HEK293T (cell line): ENCODE data around the gene SH2D3A.
A peak's percentile ranks its signal among the peaks of the same experiment; 100 is the strongest.
"Not testable (repeated sequence)": the region's sequence is repeated elsewhere in the genome, so short reads cannot be mapped to it uniquely, and the experiment has no call there.

Experiments
- CTCF ChIA-PET: fragments of 350-600 bp; formaldehyde crosslinking; extraction: SDS; loops from one replicate; lab custom pipeline; 2021; ENCODE audit warnings: antibody characterized with exemption, inconsistent platforms; lab: Yijun Ruan, JAX
- POLR2A ChIA-PET: fragments of 350-600 bp; formaldehyde crosslinking; extraction: SDS; loops from one replicate; lab custom pipeline; 2020; ENCODE audit warnings: antibody characterized with exemption, inconsistent platforms; lab: Yijun Ruan, JAX
- DNase-seq: peaks from one replicate; pipeline ENCODE4 v3.0.0; 2012; ENCODE audit warnings: mixed read lengths; ENCODE audit errors: extremely low spot score
- ARNT ChIP-seq: fragments of 450-650 bp; IDR thresholded peaks from 2 replicates; pipeline ENCODE4 v1.6.1; 2017; ENCODE audit warnings: mild to moderate bottlenecking
- BHLHE40 ChIP-seq: fragments of 450-650 bp; IDR thresholded peaks from 2 replicates; pipeline ENCODE4 v1.6.1; 2016; ENCODE audit warnings: mild to moderate bottlenecking, moderate library complexity, borderline replicate concordance
- CTBP1 ChIP-seq: fragments of 450-650 bp; IDR thresholded peaks from 2 replicates; pipeline ENCODE4 v1.6.1; 2016; ENCODE audit warnings: borderline replicate concordance
- ELF4 ChIP-seq: fragments of 450-650 bp; IDR thresholded peaks from 2 replicates; pipeline ENCODE4 v1.6.1; 2017; ENCODE audit warnings: antibody characterized with exemption
- FOXA1 ChIP-seq: fragments of 450-650 bp; IDR thresholded peaks from 2 replicates; pipeline ENCODE4 v1.6.1; 2016; ENCODE audit warnings: mild to moderate bottlenecking
- FOXK2 ChIP-seq: fragments of 450-650 bp; IDR thresholded peaks from 2 replicates; pipeline ENCODE4 v1.6.1; 2016; ENCODE audit warnings: mild to moderate bottlenecking
- FOXM1 ChIP-seq: fragments of 450-650 bp; IDR thresholded peaks from 2 replicates; pipeline ENCODE4 v1.6.1; 2017; ENCODE audit warnings: mild to moderate bottlenecking, borderline replicate concordance
- HDGF ChIP-seq: fragments of 450-650 bp; IDR thresholded peaks from 2 replicates; pipeline ENCODE4 v1.6.1; 2017; ENCODE audit warnings: antibody characterized with exemption, borderline replicate concordance
- L3MBTL2 ChIP-seq: fragments of 450-650 bp; conservative IDR thresholded peaks from 2 replicates; pipeline ENCODE4 v1.6.1; 2016; ENCODE audit warnings: mild to moderate bottlenecking
- LEF1 ChIP-seq: fragments of 450-650 bp; IDR thresholded peaks from 2 replicates; pipeline ENCODE4 v1.6.1; 2017; ENCODE audit warnings: mild to moderate bottlenecking, borderline replicate concordance
- NFRKB ChIP-seq: fragments of 450-650 bp; IDR thresholded peaks from 2 replicates; pipeline ENCODE4 v1.6.1; 2016; ENCODE audit warnings: mild to moderate bottlenecking, moderate library complexity
- PKNOX1 ChIP-seq: fragments of 450-650 bp; IDR thresholded peaks from 2 replicates; pipeline ENCODE4 v1.6.1; 2016
- SP1 ChIP-seq: fragments of 450-650 bp; IDR thresholded peaks from 2 replicates; pipeline ENCODE4 v1.6.1; 2017
- SUZ12 ChIP-seq: fragments of 450-650 bp; IDR thresholded peaks from 2 replicates; pipeline ENCODE4 v1.6.1; 2016; ENCODE audit warnings: mild to moderate bottlenecking
- TARDBP ChIP-seq: fragments of 450-650 bp; IDR thresholded peaks from 2 replicates; pipeline ENCODE4 v1.6.1; 2016
- ZNF384 ChIP-seq: fragments of 450-650 bp; IDR thresholded peaks from 2 replicates; pipeline ENCODE4 v1.6.1; 2016

The SH2D3A gene

GRCh38 chr19:6752256-6753177 is 14.7 kb downstream of the SH2D3A start:
- ChIA-PET POLR2A (no interaction called here), CTCF (no interaction called here)
- no peak for DNase-seq
- no peak for TF ChIP-seq SUZ12
- TF ChIP-seq ZNF384 = no peak
- TF ChIP-seq LEF1 = no peak
- no peak for TF ChIP-seq FOXA1
- no peak for TF ChIP-seq TARDBP
- no peak for TF ChIP-seq ARNT
- no peak for TF ChIP-seq HDGF
- TF ChIP-seq FOXM1 = no peak
- no peak for TF ChIP-seq SP1
- no peak for TF ChIP-seq L3MBTL2
- no peak for TF ChIP-seq PKNOX1
- TF ChIP-seq BHLHE40 = no peak
- no peak for TF ChIP-seq FOXK2
- TF ChIP-seq CTBP1 = no peak
- no peak for TF ChIP-seq ELF4

- no peak for TF ChIP-seq ZNF384
- no peak for TF ChIP-seq LEF1
- POLR2A ChIA-PET = no interaction called here
- no peak for DNase-seq
- CTCF ChIA-PET = no interaction called here
Measured at GRCh38 chr19:6751189-6751588, 16.0 kb downstream of the SH2D3A start.

- DNase-seq = no peak
- POLR2A ChIA-PET = no interaction called here
- TF ChIP-seq TARDBP (no peak), FOXM1 (no peak), SP1 (no peak), ARNT (no peak), ELF4 (no peak)
- CTCF ChIA-PET = no interaction called here
Measured at GRCh38 chr19:6750062-6750461, 17.2 kb downstream of the SH2D3A start.

- POLR2A ChIA-PET, CTCF ChIA-PET, DNase-seq: not testable (repeated sequence)
Measured at GRCh38 chr19:6748543-6748942, 18.7 kb downstream of the SH2D3A start.

GRCh38 chr19:6745965-6746364 is 21.3 kb downstream of the SH2D3A start:
- ChIA-PET POLR2A (no interaction called here), CTCF (no interaction called here)
- DNase-seq = no peak
- TF ChIP-seq ELF4 (no peak), ZNF384 (no peak), BHLHE40 (no peak), SUZ12 (no peak), PKNOX1 (no peak), FOXK2 (no peak), HDGF (no peak), FOXA1 (no peak), SP1 (no peak), ARNT (no peak), CTBP1 (no peak), L3MBTL2 (no peak), NFRKB (no peak), LEF1 (no peak)

GRCh38 chr19:6744381-6745301 is 22.6 kb downstream of the SH2D3A start:
- peak; percentile 50 for DNase-seq
- CTCF ChIA-PET = no interaction called here
- no peak for TF ChIP-seq ELF4
- no peak for TF ChIP-seq ARNT
- TF ChIP-seq FOXK2 = no peak
- POLR2A ChIA-PET = interaction anchor here (0.5 to 1.2 kb wide), 2 partner anchors 8 to 372 kb away, joined by 3 read pairs; partner anchors contain the start of gene ALKBH7

- POLR2A ChIA-PET = interaction anchor here (1.2 kb wide), 1 partner anchor 371 kb away, joined by 3 read pairs; the partner anchor contains the start of gene ALKBH7
- TF ChIP-seq FOXA1 = no peak
- TF ChIP-seq TARDBP = no peak
- no peak for TF ChIP-seq NFRKB
- TF ChIP-seq L3MBTL2 = no peak
- no peak for TF ChIP-seq CTBP1
- no peak for TF ChIP-seq SUZ12
- TF ChIP-seq BHLHE40 = no peak
- no peak for DNase-seq
- CTCF ChIA-PET = no interaction called here
Measured at GRCh38 chr19:6743714-6744380, 23.4 kb downstream of the SH2D3A start.
